Liver (tissue), 3 donors: ENCODE data around the gene JCAD.

Experiments
- CTCF ChIP-seq: fragments of 150-350 bp; IDR thresholded peaks from 2 replicates; pipeline ENCODE4 v1.5.1; 2017; ENCODE audit warnings: improper control_type of control experiment, low read depth, low read length; ENCODE audit not compliant: missing input control
- GABPA ChIP-seq, 2 donors: IDR thresholded peaks in 1 of 2; conservative IDR thresholded peaks in 1 of 2; 2 replicates each; pipeline ENCODE4 v1.6.1; 2016; ENCODE audit warnings: antibody characterized with exemption in 2 of 2, mild to moderate bottlenecking in 1 of 2, moderate library complexity in 1 of 2
- HNF4G ChIP-seq: IDR thresholded peaks from 2 replicates; pipeline ENCODE4 v1.6.1; 2016; ENCODE audit warnings: antibody characterized with exemption
- JUND ChIP-seq, 2 donors: IDR thresholded peaks; 2 replicates each; pipeline ENCODE4 v1.6.1; 2016; ENCODE audit warnings: antibody characterized with exemption in 2 of 2
- RAD21 ChIP-seq, 2 donors: IDR thresholded peaks; 2 replicates each; pipeline ENCODE4 v1.6.1; 2016; ENCODE audit warnings: antibody characterized with exemption in 2 of 2, mild to moderate bottlenecking in 2 of 2
- REST ChIP-seq: IDR thresholded peaks from 2 replicates; pipeline ENCODE4 v1.6.1; 2016; ENCODE audit warnings: antibody characterized with exemption, mild to moderate bottlenecking
- RXRA ChIP-seq, 2 donors: IDR thresholded peaks; 2 replicates each; pipeline ENCODE4 v1.6.1; 2017 to 2018; ENCODE audit warnings: antibody characterized with exemption in 2 of 2, mild to moderate bottlenecking in 1 of 2
- SP1 ChIP-seq: IDR thresholded peaks from 2 replicates; pipeline ENCODE4 v1.6.1; 2018; ENCODE audit warnings: antibody characterized with exemption, mild to moderate bottlenecking
- TAF1 ChIP-seq: conservative IDR thresholded peaks from 2 replicates; pipeline ENCODE4 v1.6.1; 2016; ENCODE audit warnings: antibody characterized with exemption, mild to moderate bottlenecking
- YY1 ChIP-seq: IDR thresholded peaks from 2 replicates; pipeline ENCODE4 v1.6.1; 2016; ENCODE audit warnings: antibody characterized with exemption, mild to moderate bottlenecking
- ZBTB33 ChIP-seq: IDR thresholded peaks from 2 replicates; pipeline ENCODE4 v1.6.1; 2016; ENCODE audit warnings: antibody characterized with exemption
- TF ChIP-seq, protein P1 (sequence below): IDR thresholded peaks from 2 replicates; pipeline ENCODE4 v1.6.1; 2016; ENCODE audit warnings: antibody characterized with exemption
- TF ChIP-seq, protein P2 (sequence below): IDR thresholded peaks from 2 replicates; pipeline ENCODE4 v1.6.1; 2016; ENCODE audit warnings: antibody characterized with exemption
- donor health status: healthy.
- donor health status: healthy.

- TF ChIP-seq CTCF, result no peak
- no peak for TF ChIP-seq REST
- no peak for TF ChIP-seq SP1
- TF ChIP-seq RAD21 (IDR thresholded peaks at IDR 0.05), result no peak
- TF ChIP-seq JUND (IDR thresholded peaks at IDR 0.05), result no peak
- TF ChIP-seq RXRA (IDR thresholded peaks at IDR 0.05), result no peak
- no peak for TF ChIP-seq TAF1
- no peak for TF ChIP-seq GABPA (IDR thresholded peaks at IDR 0.05 in 1 of 2, conservative IDR thresholded peaks at IDR 0.05 in 1 of 2)
- TF ChIP-seq, protein P1, sequence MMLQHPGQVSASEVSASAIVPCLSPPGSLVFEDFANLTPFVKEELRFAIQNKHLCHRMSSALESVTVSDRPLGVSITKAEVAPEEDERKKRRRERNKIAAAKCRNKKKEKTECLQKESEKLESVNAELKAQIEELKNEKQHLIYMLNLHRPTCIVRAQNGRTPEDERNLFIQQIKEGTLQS, result no peak
- no peak for TF ChIP-seq ZBTB33
- no peak for TF ChIP-seq HNF4G
- no peak for TF ChIP-seq YY1
- TF ChIP-seq, protein P2, sequence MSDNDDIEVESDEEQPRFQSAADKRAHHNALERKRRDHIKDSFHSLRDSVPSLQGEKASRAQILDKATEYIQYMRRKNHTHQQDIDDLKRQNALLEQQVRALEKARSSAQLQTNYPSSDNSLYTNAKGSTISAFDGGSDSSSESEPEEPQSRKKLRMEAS, result no peak
Measured at GRCh38 chr10:30026578-30026977, 32.8 kb downstream of the JCAD start.
